ENCODE data around the gene ANO2. TPM values are rescaled to one million over a fixed set of nuclear protein-coding genes. Genes with fewer than 3 reads are reported as not detected.

ANO2 gene
- total RNA-seq, 3 donors from 2014 or later (not counting 1 experiment from before 2014, with no cell fraction given), result not detected

DNA sequence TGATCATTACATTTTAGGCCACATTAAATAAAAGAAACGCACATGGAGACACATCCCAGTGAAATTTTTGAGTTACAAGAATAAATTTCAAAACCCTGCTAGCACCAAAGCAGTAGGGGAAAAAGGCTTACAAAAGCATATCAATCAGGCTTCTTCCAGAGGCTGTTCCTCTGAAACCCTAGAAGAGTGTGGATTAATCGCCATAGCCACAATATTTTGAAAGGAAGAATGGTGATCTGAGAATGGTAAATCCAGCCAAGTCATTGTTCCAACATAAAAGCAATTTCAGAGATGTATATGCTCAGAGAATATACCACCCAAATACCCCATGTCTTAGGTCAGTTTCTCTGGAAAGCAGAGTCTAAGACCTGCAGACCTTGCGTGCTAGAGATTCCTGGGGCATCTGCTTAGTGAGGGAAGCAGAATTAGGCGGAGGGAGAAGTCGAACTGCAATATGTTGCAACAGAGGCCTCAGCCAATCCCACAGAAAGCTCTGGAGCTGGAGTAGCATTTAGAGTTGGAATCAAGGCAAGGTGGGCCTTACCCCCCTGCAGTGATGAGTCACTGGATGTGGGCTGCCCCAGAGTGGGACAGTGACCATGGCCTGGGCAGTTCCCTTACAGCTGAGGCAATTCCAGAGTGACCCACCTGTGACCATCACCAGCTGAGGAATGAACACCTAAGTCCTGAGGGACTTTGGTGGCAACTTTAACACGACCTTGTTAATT, 387.9 kb downstream of the ANO2 start:
- H3K36me3 Mint-ChIP-seq, result no peaks in the 10 kb centered on the region
- H3K27ac ChIP-seq (ENCODE audit: low read length), result no peak overlapping the region
- TF ChIP-seq, protein P1, sequence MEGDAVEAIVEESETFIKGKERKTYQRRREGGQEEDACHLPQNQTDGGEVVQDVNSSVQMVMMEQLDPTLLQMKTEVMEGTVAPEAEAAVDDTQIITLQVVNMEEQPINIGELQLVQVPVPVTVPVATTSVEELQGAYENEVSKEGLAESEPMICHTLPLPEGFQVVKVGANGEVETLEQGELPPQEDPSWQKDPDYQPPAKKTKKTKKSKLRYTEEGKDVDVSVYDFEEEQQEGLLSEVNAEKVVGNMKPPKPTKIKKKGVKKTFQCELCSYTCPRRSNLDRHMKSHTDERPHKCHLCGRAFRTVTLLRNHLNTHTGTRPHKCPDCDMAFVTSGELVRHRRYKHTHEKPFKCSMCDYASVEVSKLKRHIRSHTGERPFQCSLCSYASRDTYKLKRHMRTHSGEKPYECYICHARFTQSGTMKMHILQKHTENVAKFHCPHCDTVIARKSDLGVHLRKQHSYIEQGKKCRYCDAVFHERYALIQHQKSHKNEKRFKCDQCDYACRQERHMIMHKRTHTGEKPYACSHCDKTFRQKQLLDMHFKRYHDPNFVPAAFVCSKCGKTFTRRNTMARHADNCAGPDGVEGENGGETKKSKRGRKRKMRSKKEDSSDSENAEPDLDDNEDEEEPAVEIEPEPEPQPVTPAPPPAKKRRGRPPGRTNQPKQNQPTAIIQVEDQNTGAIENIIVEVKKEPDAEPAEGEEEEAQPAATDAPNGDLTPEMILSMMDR (IDR thresholded peaks at IDR 0.05), result no peak
- H3K27me3 Mint-ChIP-seq (ENCODE audit: low read depth in 2 of 2), result no peaks in the 10 kb centered on the region
- no peaks in the 10 kb centered on the region for H3K9me3 Mint-ChIP-seq
- 75% methylated on average over 6 of the region's 6 CpGs for WGBS (ENCODE audit: insufficient coverage)
- no peak overlapping the region for H3K4me3 ChIP-seq (ENCODE audit: low read length)
- no peak overlapping the region for H3K4me3 Mint-ChIP-seq
- DNase-seq (no peak), ATAC-seq (no peak)
- intact Hi-C loops (cut with micrococcal nuclease), result no loop called here
- no peaks in the 10 kb centered on the region for H3K27me3 ChIP-seq (ENCODE audit: control insufficient read depth, insufficient read depth, low read length)
- no peaks in the 10 kb centered on the region for H3K4me1 Mint-ChIP-seq
- no peaks in the 10 kb centered on the region for H3K36me3 ChIP-seq (ENCODE audit: control insufficient read depth, insufficient read depth, low read length)
- H3K4me1 ChIP-seq (ENCODE audit: control insufficient read depth, insufficient read depth, low read length), result no peaks in the 10 kb centered on the region
- no peak overlapping the region for H3K27ac Mint-ChIP-seq
- H3K9me3 ChIP-seq (ENCODE audit: control insufficient read depth, insufficient read depth, low read length), result no peaks in the 10 kb centered on the region

DNA sequence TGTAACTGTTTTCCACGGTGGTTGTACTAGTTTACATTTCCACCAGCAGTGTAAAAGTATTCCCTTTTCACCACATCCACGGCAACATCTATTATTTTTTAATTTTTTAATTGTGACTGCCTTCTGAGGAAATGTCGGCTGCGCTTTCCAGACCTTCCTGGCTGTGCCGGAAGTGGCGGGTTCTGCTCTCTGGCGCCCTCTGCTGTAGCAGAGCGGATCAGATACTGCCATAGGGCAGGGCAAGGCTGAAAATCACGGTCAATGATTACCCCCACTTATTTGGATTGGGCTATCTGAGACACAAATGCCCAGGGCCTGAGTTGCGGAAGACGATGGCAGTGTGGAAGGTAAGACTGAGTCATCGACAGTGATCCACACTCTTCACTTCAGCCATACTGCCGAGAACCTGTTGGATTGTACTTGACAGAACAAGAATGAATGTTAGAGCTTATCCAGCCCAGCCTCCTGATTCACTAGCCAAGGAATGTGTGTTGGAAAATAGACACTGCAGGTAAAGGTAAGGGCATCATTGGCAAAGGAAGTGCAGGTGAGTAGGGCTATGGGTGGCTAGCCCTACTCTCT, 388.9 kb downstream of the ANO2 start:
- DNase-seq, result no peak
- H3K4me3 ChIP-seq (ENCODE audit: low read length), result no peak overlapping the region
- H3K27ac ChIP-seq (ENCODE audit: low read length), result no peak overlapping the region
- Mint-ChIP-seq H3K27ac (no peak overlapping the region), H3K36me3 (no peaks in the 10 kb centered on the region), H3K4me3 (no peak overlapping the region), H3K4me1 (no peaks in the 10 kb centered on the region), H3K27me3 (ENCODE audit: low read depth in 2 of 2) (no peaks in the 10 kb centered on the region), H3K9me3 (no peaks in the 10 kb centered on the region)
- H3K36me3 ChIP-seq (ENCODE audit: control insufficient read depth, insufficient read depth, low read length), result no peaks in the 10 kb centered on the region
- H3K27me3 ChIP-seq (ENCODE audit: control insufficient read depth, insufficient read depth, low read length), result no peaks in the 10 kb centered on the region
- intact Hi-C loops (cut with micrococcal nuclease), result no loop called here
- 90% methylated on average over 12 of the region's 13 CpGs for WGBS (ENCODE audit: insufficient coverage)
- TF ChIP-seq, protein P1 (IDR thresholded peaks at IDR 0.05), result no peak
- no peaks in the 10 kb centered on the region for H3K9me3 ChIP-seq (ENCODE audit: control insufficient read depth, insufficient read depth, low read length)
- no peak for ATAC-seq
- H3K4me1 ChIP-seq (ENCODE audit: control insufficient read depth, insufficient read depth, low read length), result no peaks in the 10 kb centered on the region

DNA sequence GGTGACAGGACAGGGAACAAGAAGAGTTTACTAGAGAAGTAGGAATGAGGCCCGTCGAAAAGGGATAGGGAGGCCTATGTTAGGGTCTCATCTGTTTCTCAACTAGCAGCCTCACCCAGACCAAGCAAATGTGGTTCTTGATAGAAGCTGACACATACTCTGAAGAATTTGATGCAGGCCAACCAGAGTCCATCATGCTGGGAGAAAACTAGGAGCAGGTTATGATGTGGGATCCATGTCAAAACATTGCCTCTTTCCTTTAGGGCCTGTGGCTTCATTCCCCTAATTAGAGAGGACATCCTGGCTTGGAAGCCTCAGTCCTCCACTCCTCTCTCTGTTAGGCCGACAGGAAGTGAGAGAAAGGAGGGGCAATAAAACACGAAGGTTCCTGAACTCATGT, 390.3 kb downstream of the ANO2 start:
- H3K36me3 ChIP-seq (ENCODE audit: control insufficient read depth, insufficient read depth, low read length), result no peaks in the 10 kb centered on the region
- no peak overlapping the region for H3K4me3 Mint-ChIP-seq
- H3K9me3 Mint-ChIP-seq, result no peaks in the 10 kb centered on the region
- intact Hi-C loops (cut with micrococcal nuclease), result no loop called here
- WGBS (ENCODE audit: insufficient coverage), result 70% methylated on average over 4 of the region's 4 CpGs
- no peak overlapping the region for H3K27ac ChIP-seq (ENCODE audit: low read length)
- no peaks in the 10 kb centered on the region for H3K9me3 ChIP-seq (ENCODE audit: control insufficient read depth, insufficient read depth, low read length)
- no peak for DNase-seq
- H3K27ac Mint-ChIP-seq, result no peak overlapping the region
- no peaks in the 10 kb centered on the region for H3K4me1 ChIP-seq (ENCODE audit: control insufficient read depth, insufficient read depth, low read length)
- no peaks in the 10 kb centered on the region for H3K36me3 Mint-ChIP-seq
- ATAC-seq, result no peak
- peaks cover 3 to 9% of the 10 kb centered on the region in 2 donors for H3K27me3 Mint-ChIP-seq (ENCODE audit: low read depth in 2 of 2)
- no peak overlapping the region for H3K4me3 ChIP-seq (ENCODE audit: low read length)
- no peaks in the 10 kb centered on the region for H3K4me1 Mint-ChIP-seq
- TF ChIP-seq, protein P1 (IDR thresholded peaks at IDR 0.05), result no peak
- no peaks in the 10 kb centered on the region for H3K27me3 ChIP-seq (ENCODE audit: control insufficient read depth, insufficient read depth, low read length)
